H1 (cell line): ENCODE measurements around the gene LCE2C. TPM values are rescaled to one million over a fixed set of nuclear protein-coding genes. Genes with fewer than 3 reads are reported as not detected.

ENCODE experiments used
- KDM5A ChIP-seq: fragments of 200-600 bp; IDR thresholded peaks from 2 replicates; pipeline ENCODE4 v1.7.1; 2012; ENCODE audit warnings: mild to moderate bottlenecking, low read length, inconsistent platforms, mixed read lengths
- RAD21 ChIP-seq, 2 experiments: IDR thresholded peaks in 1 of 2; conservative IDR thresholded peaks in 1 of 2; 2 replicates each; pipeline ENCODE4 v1.6.1; 2011; ENCODE audit warnings: low read depth in 2 of 2, low read length in 2 of 2, improper control_type of control experiment in 1 of 2, inconsistent platforms in 1 of 2, mild to moderate bottlenecking in 1 of 2, moderate library complexity in 1 of 2
- RXRA ChIP-seq: IDR thresholded peaks from 2 replicates; pipeline ENCODE4 v1.6.1; 2011; ENCODE audit warnings: low read depth, mild to moderate bottlenecking, low read length, moderate library complexity; ENCODE audit not compliant: insufficient read depth
- SIX5 ChIP-seq: IDR thresholded peaks from 2 replicates; pipeline ENCODE4 v1.6.1; 2011; ENCODE audit warnings: mild to moderate bottlenecking, low read depth, low read length
- polyA plus RNA-seq, 7 experiments: library from polyadenylated mRNA; depleted of rRNA in 3 of 7; stranded (reverse) in 5 of 7; unstranded in 2 of 7; fragments of >200 nt in 5 of 7; fragments of 200-250 nt in 2 of 7; gene quantifications; 1 replicate in 5 of 7; 2 replicates in 1 of 7; 4 replicates in 1 of 7; pipeline versions ENCODE4 v1.2.1 to v1.2.3, GENCODE V29; 2011 to 2013; ENCODE audit warnings: missing spikeins in 2 of 7, mixed read lengths in 2 of 7
- total RNA-seq: library from RNA; stranded (reverse); fragmentation: NEBNext Ultra II Directional; extraction: Animal tissue kit (Norgen Biotek cat#: 25700); gene quantifications from 2 replicates; pipeline ENCODE4 v1.2.1, GENCODE V29; 2021
- TF ChIP-seq, protein P1 (sequence below): fragments of 300-600 bp; sonication (generic); IDR thresholded peaks from 2 replicates; pipeline ENCODE4 v1.7.1; 2012; ENCODE audit warnings: low read length, moderate library complexity, mild to moderate bottlenecking, inconsistent platforms; ENCODE audit not compliant: insufficient replicate concordance

LCE2C gene
- total and polyA plus RNA-seq, 2 of the 8 experiments (the other 6 are each of a cell fraction or from before 2014, with no cell fraction given) = not detected

DNA sequence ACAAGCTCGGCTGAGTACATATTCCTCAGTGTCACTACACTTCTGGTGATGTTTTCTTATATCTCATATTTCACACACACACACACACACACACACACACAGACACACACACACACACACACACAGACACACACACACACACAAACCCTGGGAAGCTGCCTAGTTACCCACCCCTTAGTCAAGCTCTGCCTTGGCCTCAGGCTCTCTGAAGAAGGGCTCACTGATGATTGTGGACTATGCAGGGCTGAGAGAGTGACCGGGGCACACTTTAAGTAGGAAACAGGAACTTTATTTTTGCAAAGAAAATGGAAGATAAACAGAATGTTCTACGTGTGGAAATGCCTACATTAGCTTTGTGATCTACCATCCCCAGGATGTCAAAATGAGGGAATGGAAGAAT lies 31.1 kb upstream of the LCE2C start (continued):
- TF ChIP-seq, protein P1, sequence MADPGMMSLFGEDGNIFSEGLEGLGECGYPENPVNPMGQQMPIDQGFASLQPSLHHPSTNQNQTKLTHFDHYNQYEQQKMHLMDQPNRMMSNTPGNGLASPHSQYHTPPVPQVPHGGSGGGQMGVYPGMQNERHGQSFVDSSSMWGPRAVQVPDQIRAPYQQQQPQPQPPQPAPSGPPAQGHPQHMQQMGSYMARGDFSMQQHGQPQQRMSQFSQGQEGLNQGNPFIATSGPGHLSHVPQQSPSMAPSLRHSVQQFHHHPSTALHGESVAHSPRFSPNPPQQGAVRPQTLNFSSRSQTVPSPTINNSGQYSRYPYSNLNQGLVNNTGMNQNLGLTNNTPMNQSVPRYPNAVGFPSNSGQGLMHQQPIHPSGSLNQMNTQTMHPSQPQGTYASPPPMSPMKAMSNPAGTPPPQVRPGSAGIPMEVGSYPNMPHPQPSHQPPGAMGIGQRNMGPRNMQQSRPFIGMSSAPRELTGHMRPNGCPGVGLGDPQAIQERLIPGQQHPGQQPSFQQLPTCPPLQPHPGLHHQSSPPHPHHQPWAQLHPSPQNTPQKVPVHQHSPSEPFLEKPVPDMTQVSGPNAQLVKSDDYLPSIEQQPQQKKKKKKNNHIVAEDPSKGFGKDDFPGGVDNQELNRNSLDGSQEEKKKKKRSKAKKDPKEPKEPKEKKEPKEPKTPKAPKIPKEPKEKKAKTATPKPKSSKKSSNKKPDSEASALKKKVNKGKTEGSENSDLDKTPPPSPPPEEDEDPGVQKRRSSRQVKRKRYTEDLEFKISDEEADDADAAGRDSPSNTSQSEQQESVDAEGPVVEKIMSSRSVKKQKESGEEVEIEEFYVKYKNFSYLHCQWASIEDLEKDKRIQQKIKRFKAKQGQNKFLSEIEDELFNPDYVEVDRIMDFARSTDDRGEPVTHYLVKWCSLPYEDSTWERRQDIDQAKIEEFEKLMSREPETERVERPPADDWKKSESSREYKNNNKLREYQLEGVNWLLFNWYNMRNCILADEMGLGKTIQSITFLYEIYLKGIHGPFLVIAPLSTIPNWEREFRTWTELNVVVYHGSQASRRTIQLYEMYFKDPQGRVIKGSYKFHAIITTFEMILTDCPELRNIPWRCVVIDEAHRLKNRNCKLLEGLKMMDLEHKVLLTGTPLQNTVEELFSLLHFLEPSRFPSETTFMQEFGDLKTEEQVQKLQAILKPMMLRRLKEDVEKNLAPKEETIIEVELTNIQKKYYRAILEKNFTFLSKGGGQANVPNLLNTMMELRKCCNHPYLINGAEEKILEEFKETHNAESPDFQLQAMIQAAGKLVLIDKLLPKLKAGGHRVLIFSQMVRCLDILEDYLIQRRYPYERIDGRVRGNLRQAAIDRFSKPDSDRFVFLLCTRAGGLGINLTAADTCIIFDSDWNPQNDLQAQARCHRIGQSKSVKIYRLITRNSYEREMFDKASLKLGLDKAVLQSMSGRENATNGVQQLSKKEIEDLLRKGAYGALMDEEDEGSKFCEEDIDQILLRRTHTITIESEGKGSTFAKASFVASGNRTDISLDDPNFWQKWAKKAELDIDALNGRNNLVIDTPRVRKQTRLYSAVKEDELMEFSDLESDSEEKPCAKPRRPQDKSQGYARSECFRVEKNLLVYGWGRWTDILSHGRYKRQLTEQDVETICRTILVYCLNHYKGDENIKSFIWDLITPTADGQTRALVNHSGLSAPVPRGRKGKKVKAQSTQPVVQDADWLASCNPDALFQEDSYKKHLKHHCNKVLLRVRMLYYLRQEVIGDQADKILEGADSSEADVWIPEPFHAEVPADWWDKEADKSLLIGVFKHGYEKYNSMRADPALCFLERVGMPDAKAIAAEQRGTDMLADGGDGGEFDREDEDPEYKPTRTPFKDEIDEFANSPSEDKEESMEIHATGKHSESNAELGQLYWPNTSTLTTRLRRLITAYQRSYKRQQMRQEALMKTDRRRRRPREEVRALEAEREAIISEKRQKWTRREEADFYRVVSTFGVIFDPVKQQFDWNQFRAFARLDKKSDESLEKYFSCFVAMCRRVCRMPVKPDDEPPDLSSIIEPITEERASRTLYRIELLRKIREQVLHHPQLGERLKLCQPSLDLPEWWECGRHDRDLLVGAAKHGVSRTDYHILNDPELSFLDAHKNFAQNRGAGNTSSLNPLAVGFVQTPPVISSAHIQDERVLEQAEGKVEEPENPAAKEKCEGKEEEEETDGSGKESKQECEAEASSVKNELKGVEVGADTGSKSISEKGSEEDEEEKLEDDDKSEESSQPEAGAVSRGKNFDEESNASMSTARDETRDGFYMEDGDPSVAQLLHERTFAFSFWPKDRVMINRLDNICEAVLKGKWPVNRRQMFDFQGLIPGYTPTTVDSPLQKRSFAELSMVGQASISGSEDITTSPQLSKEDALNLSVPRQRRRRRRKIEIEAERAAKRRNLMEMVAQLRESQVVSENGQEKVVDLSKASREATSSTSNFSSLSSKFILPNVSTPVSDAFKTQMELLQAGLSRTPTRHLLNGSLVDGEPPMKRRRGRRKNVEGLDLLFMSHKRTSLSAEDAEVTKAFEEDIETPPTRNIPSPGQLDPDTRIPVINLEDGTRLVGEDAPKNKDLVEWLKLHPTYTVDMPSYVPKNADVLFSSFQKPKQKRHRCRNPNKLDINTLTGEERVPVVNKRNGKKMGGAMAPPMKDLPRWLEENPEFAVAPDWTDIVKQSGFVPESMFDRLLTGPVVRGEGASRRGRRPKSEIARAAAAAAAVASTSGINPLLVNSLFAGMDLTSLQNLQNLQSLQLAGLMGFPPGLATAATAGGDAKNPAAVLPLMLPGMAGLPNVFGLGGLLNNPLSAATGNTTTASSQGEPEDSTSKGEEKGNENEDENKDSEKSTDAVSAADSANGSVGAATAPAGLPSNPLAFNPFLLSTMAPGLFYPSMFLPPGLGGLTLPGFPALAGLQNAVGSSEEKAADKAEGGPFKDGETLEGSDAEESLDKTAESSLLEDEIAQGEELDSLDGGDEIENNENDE = no peak
- no peak for TF ChIP-seq RAD21 (IDR thresholded peaks at IDR 0.05 in 1 of 2, conservative IDR thresholded peaks at IDR 0.05 in 1 of 2; ENCODE audit: low read depth in 2 of 2, low read length in 2 of 2)
- TF ChIP-seq KDM5A = no peak
- TF ChIP-seq RXRA = no peak
- no peak for TF ChIP-seq SIX5
